GM12878 (cell line): ENCODE data around the gene TBCB. TPM values are rescaled to one million over a fixed set of nuclear protein-coding genes. Genes with fewer than 3 reads are reported as not detected.
A peak's percentile ranks its signal among the peaks of the same experiment; 100 is the strongest.

Experiments used
- ATF7 ChIP-seq: fragments of 450-650 bp; IDR thresholded peaks from 2 replicates; pipeline ENCODE4 v1.6.1; 2016; ENCODE audit warnings: low read depth, mild to moderate bottlenecking
- BCLAF1 ChIP-seq: fragments of 450-650 bp; IDR thresholded peaks from 2 replicates; pipeline ENCODE4 v1.6.1; 2017; ENCODE audit warnings: antibody characterized with exemption, mild to moderate bottlenecking, moderate library complexity
- BMI1 ChIP-seq: fragments of 450-650 bp; IDR thresholded peaks from 2 replicates; pipeline ENCODE4 v1.6.1; 2016; ENCODE audit warnings: mild to moderate bottlenecking, moderate library complexity, borderline replicate concordance
- CHD2 ChIP-seq: IDR thresholded peaks from 2 replicates; pipeline ENCODE4 v1.6.1; 2011; ENCODE audit warnings: low read depth, low read length, improper control_type of control experiment, borderline replicate concordance
- CREB1 ChIP-seq: IDR thresholded peaks from 2 replicates; pipeline ENCODE4 v1.6.1; 2012; ENCODE audit warnings: low read depth, mild to moderate bottlenecking, inconsistent platforms
- FOXM1 ChIP-seq: IDR thresholded peaks from 2 replicates; pipeline ENCODE4 v1.6.1; 2012; ENCODE audit warnings: low read depth, mild to moderate bottlenecking, inconsistent platforms, low read length, moderate library complexity
- IRF4 ChIP-seq: IDR thresholded peaks from 2 replicates; pipeline ENCODE4 v1.6.1; 2011; ENCODE audit warnings: low read depth, low read length
- IRF5 ChIP-seq: fragments of 450-650 bp; IDR thresholded peaks from 2 replicates; pipeline ENCODE4 v1.6.1; 2017; ENCODE audit warnings: borderline replicate concordance
- LARP7 ChIP-seq: fragments of 450-650 bp; IDR thresholded peaks from 2 replicates; pipeline ENCODE4 v1.6.1; 2017; ENCODE audit warnings: mild to moderate bottlenecking
- MTA3 ChIP-seq: IDR thresholded peaks from 2 replicates; pipeline ENCODE4 v1.6.1; 2012; ENCODE audit warnings: low read length, inconsistent platforms, borderline replicate concordance
- NBN ChIP-seq: fragments of 450-650 bp; IDR thresholded peaks from 2 replicates; pipeline ENCODE4 v1.6.1; 2016
- NFYA ChIP-seq: IDR thresholded peaks from 2 replicates; pipeline ENCODE4 v1.6.1; 2011; ENCODE audit warnings: low read depth, mild to moderate bottlenecking, low read length, improper control_type of control experiment, borderline replicate concordance
- NR2F1 ChIP-seq: fragments of 450-650 bp; conservative IDR thresholded peaks from 2 replicates; pipeline ENCODE4 v1.6.1; 2017; ENCODE audit warnings: mild to moderate bottlenecking
- PBX3 ChIP-seq: IDR thresholded peaks from 2 replicates; pipeline ENCODE4 v1.6.1; 2011; ENCODE audit warnings: mild to moderate bottlenecking, low read depth, low read length, moderate library complexity; ENCODE audit not compliant: insufficient replicate concordance
- RCOR1 ChIP-seq: conservative IDR thresholded peaks from 2 replicates; pipeline ENCODE4 v1.6.1; 2012; ENCODE audit warnings: low read depth, low read length, improper control_type of control experiment
- SIN3A ChIP-seq: IDR thresholded peaks from 2 replicates; pipeline ENCODE4 v1.6.1; 2012; ENCODE audit warnings: low read depth, low read length, improper control_type of control experiment
- SREBF2 ChIP-seq: IDR thresholded peaks from 2 replicates; pipeline ENCODE4 v1.6.1; 2012; ENCODE audit warnings: mild to moderate bottlenecking, low read length
- TARDBP ChIP-seq: IDR thresholded peaks from 2 replicates; pipeline ENCODE4 v1.6.1; 2016; ENCODE audit warnings: borderline replicate concordance
- WRNIP1 ChIP-seq: IDR thresholded peaks from 2 replicates; pipeline ENCODE4 v1.6.1; 2011; ENCODE audit warnings: low read depth, low read length, improper control_type of control experiment, borderline replicate concordance
- YY1 ChIP-seq: IDR thresholded peaks from 2 replicates; pipeline ENCODE4 v1.6.1; 2011; ENCODE audit warnings: low read depth, mild to moderate bottlenecking, low read length
- ZNF217 ChIP-seq: fragments of 450-650 bp; IDR thresholded peaks from 2 replicates; pipeline ENCODE4 v1.6.1; 2017; ENCODE audit warnings: antibody characterized with exemption, mild to moderate bottlenecking
- polyA plus RNA-seq, 11 experiments: library from polyadenylated mRNA; depleted of rRNA in 4 of 11; unstranded in 6 of 11; stranded (reverse) in 5 of 11; fragments of >200 nt; fragmentation: Nextera tagmentation in 4 of 11; fragmentation: Illumina TruSeq in 1 of 11; extraction: Ambion mirVana in 4 of 11; extraction: Trizol in 1 of 11; gene quantifications; 1 replicate in 1 of 11; 2 replicates in 10 of 11; pipeline versions ENCODE4 v1.2.1 to v1.2.3, GENCODE V29; 2011 to 2016; ENCODE audit warnings: inconsistent platforms in 2 of 11, missing spikeins in 2 of 11, low read depth in 1 of 11
- total RNA-seq, 4 experiments: library from RNA; depleted of rRNA in 3 of 4; stranded (reverse); fragments of >200 nt in 3 of 4; fragmentation: Illumina TruSeq in 1 of 4; extraction: Trizol in 1 of 4; gene quantifications; 2 replicates each; pipeline versions ENCODE4 v1.2.1 to v1.2.3, GENCODE V29; 2013 to 2021
- TF ChIP-seq, protein P1 (sequence below): fragments of 450-650 bp; IDR thresholded peaks from 2 replicates; pipeline ENCODE4 v1.6.1; 2014; ENCODE audit warnings: mild to moderate bottlenecking
- TF ChIP-seq, protein P2 (sequence below), 3 experiments: IDR thresholded peaks in 2 of 3; conservative IDR thresholded peaks in 1 of 3; 2 replicates each; pipeline ENCODE4 v1.5.1; 2011; ENCODE audit warnings: low read depth in 3 of 3, low read length in 3 of 3, mild to moderate bottlenecking in 3 of 3, control low read depth in 2 of 3, moderate library complexity in 2 of 3, inconsistent platforms in 1 of 3, mixed read lengths in 1 of 3; ENCODE audit not compliant: control insufficient read depth in 2 of 3, insufficient read depth in 1 of 3; ENCODE audit errors: extremely low read depth in 1 of 3

TBCB gene
- total and polyA plus RNA-seq, 10 of the 15 experiments (the other 5 are each of a cell fraction or from before 2014, with no cell fraction given) = 9.4 to 193 (median 126) TPM

GRCh38 chr19:36114721-36115452, 381 bp upstream of the TBCB start, which contains the start of gene POLR2I (continued):
- TF ChIP-seq ZNF217 (no peak), BMI1 (peak; percentile 19; the same call in 1 of the 2 replicates), NFYA (peak; percentile 9), ATF7 (peak; percentile 14; the same call in 1 of the 2 replicates), FOXM1 (no peak), IRF4 (no peak), NR2F1 (0 out of 2 replicates have a peak, but pooled peaks have one; percentile 9), TARDBP (no peak), WRNIP1 (no peak), MTA3 (no peak), BCLAF1 (no peak), RCOR1 (no peak), IRF5 (no peak), SREBF2 (peak; percentile 74; the same call in 1 of the 2 replicates), LARP7 (0 out of 2 replicates have a peak, but pooled peaks have one; percentile 11), CHD2 (no peak; the same call in 1 of the 2 replicates), YY1 (peak; percentile 91), NBN (peak; percentile 69), PBX3 (no peak), SIN3A (peak; percentile 95), CREB1 (peak; percentile 63; the same call in 1 of the 2 replicates)
- TF ChIP-seq, protein P1, sequence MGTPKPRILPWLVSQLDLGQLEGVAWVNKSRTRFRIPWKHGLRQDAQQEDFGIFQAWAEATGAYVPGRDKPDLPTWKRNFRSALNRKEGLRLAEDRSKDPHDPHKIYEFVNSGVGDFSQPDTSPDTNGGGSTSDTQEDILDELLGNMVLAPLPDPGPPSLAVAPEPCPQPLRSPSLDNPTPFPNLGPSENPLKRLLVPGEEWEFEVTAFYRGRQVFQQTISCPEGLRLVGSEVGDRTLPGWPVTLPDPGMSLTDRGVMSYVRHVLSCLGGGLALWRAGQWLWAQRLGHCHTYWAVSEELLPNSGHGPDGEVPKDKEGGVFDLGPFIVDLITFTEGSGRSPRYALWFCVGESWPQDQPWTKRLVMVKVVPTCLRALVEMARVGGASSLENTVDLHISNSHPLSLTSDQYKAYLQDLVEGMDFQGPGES = peak; percentile 81
- TF ChIP-seq, protein P2, sequence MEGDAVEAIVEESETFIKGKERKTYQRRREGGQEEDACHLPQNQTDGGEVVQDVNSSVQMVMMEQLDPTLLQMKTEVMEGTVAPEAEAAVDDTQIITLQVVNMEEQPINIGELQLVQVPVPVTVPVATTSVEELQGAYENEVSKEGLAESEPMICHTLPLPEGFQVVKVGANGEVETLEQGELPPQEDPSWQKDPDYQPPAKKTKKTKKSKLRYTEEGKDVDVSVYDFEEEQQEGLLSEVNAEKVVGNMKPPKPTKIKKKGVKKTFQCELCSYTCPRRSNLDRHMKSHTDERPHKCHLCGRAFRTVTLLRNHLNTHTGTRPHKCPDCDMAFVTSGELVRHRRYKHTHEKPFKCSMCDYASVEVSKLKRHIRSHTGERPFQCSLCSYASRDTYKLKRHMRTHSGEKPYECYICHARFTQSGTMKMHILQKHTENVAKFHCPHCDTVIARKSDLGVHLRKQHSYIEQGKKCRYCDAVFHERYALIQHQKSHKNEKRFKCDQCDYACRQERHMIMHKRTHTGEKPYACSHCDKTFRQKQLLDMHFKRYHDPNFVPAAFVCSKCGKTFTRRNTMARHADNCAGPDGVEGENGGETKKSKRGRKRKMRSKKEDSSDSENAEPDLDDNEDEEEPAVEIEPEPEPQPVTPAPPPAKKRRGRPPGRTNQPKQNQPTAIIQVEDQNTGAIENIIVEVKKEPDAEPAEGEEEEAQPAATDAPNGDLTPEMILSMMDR (IDR thresholded peaks at IDR 0.05 in 2 of 3, conservative IDR thresholded peaks at IDR 0.05 in 1 of 3; ENCODE audit: control insufficient read depth in 2 of 3, extremely low read depth in 1 of 3, insufficient read depth in 1 of 3, low read depth in 3 of 3, low read length in 3 of 3) = no peak
